ENCODE results near the gene CYP39A1.
A peak's percentile ranks its signal among the peaks of the same experiment; 100 is the strongest.
"Not testable (repeated sequence)": the region's sequence is repeated elsewhere in the genome, so short reads cannot be mapped to it uniquely, and the experiment has no call there.

Gene CYP39A1

GRCh38 chr6:46648869-46649492, 3.6 kb downstream of the CYP39A1 start:
- DNase-seq (ENCODE audit: low read depth in 2 of 2) = no peak

GRCh38 chr6:46648108-46648507, 4.5 kb downstream of the CYP39A1 start:
- not testable (repeated sequence) for DNase-seq (ENCODE audit: low read depth in 2 of 2)

GRCh38 chr6:46645265-46645664, 7.4 kb downstream of the CYP39A1 start:
- DNase-seq (ENCODE audit: low read depth in 2 of 2) = no peak

- DNase-seq (ENCODE audit: low read depth in 2 of 2) = peak in 1 of 2 donors; percentile 2
Observed at GRCh38 chr6:46642928-46643751, 9.5 kb downstream of the CYP39A1 start.

- no peak for DNase-seq (ENCODE audit: low read depth in 2 of 2)
Observed at GRCh38 chr6:46638650-46639049, 14.0 kb downstream of the CYP39A1 start.

GRCh38 chr6:46637933-46638332, 14.7 kb downstream of the CYP39A1 start:
- DNase-seq (ENCODE audit: low read depth in 2 of 2) = no peak

GRCh38 chr6:46637145-46637544, 15.5 kb downstream of the CYP39A1 start:
- no peak for DNase-seq (ENCODE audit: low read depth in 2 of 2)

- no peak for DNase-seq (ENCODE audit: low read depth in 2 of 2)
Observed at GRCh38 chr6:46635462-46635861, 17.2 kb downstream of the CYP39A1 start.

GRCh38 chr6:46632053-46632452, 20.6 kb downstream of the CYP39A1 start:
- no peak for DNase-seq (ENCODE audit: low read depth in 2 of 2)

GRCh38 chr6:46629691-46630090, 22.9 kb downstream of the CYP39A1 start:
- no peak for DNase-seq (ENCODE audit: low read depth in 2 of 2)

- no peak for DNase-seq (ENCODE audit: low read depth in 2 of 2)
Observed at GRCh38 chr6:46628976-46629375, 23.6 kb downstream of the CYP39A1 start.

GRCh38 chr6:46628498-46628897, 24.1 kb downstream of the CYP39A1 start:
- no peak for DNase-seq (ENCODE audit: low read depth in 2 of 2)

- DNase-seq (ENCODE audit: low read depth in 2 of 2) = no peak
Observed at GRCh38 chr6:46626976-46627375, 25.6 kb downstream of the CYP39A1 start.

GRCh38 chr6:46626228-46626909, 26.2 kb downstream of the CYP39A1 start:
- no peak for DNase-seq (ENCODE audit: low read depth in 2 of 2)

- DNase-seq (ENCODE audit: low read depth in 2 of 2) = no peak
Observed at GRCh38 chr6:46618726-46619125, 33.9 kb downstream of the CYP39A1 start.

GRCh38 chr6:46612645-46613044, 40.0 kb downstream of the CYP39A1 start:
- no peak for DNase-seq (ENCODE audit: low read depth in 2 of 2)

- DNase-seq (ENCODE audit: low read depth in 2 of 2) = no peak
Observed at GRCh38 chr6:46610862-46611553, 41.6 kb downstream of the CYP39A1 start.

- no peak for DNase-seq (ENCODE audit: low read depth in 2 of 2)
Observed at GRCh38 chr6:46606338-46606737, 46.3 kb downstream of the CYP39A1 start.

GRCh38 chr6:46605091-46605797, 47.4 kb downstream of the CYP39A1 start:
- DNase-seq (ENCODE audit: low read depth in 2 of 2) = no peak

GRCh38 chr6:46598215-46598614, 54.4 kb downstream of the CYP39A1 start:
- no peak for DNase-seq (ENCODE audit: low read depth in 2 of 2)

GRCh38 chr6:46592740-46593139, 59.9 kb downstream of the CYP39A1 start:
- DNase-seq (ENCODE audit: low read depth in 2 of 2) = no peak

Measured in stimulated activated CD4-positive, alpha-beta T cell treated with anti-CD3 and anti-CD28 coated beads, Interleukin-15, amount 100 ng/mL, for 48 hours (primary cell).